Measurements from ENCODE around the gene LNP1.

The LNP1 gene

GRCh38 chr3:100480081-100480480 lies 78.7 kb downstream of the LNP1 start:
- peaks cover 10% of the 10 kb centered on the region for H3K27me3 ChIP-seq (ENCODE audit: low read depth, low read length)
- no peaks in the 10 kb centered on the region for H3K4me1 ChIP-seq (ENCODE audit: low read length)
- no peaks in the 10 kb centered on the region for H4K20me1 ChIP-seq (ENCODE audit: insufficient read depth, low read length)
- no peak overlapping the region for H3K9ac ChIP-seq (ENCODE audit: low read length)
- H3K9me3 ChIP-seq (ENCODE audit: insufficient read depth, low read length), result no peaks in the 10 kb centered on the region
- H3K4me3 ChIP-seq (ENCODE audit: low read length), result no peak overlapping the region
- no peak overlapping the region for H2AFZ ChIP-seq (ENCODE audit: low read depth, low read length)
- no peak overlapping the region for H3K4me2 ChIP-seq (ENCODE audit: low read length)
- H3K27ac ChIP-seq (ENCODE audit: low read length), result no peak overlapping the region
- TF ChIP-seq EZH2phosphoT487 (IDR thresholded peaks at IDR 0.05; ENCODE audit: low read depth), result no peak
- TF ChIP-seq, protein P1, sequence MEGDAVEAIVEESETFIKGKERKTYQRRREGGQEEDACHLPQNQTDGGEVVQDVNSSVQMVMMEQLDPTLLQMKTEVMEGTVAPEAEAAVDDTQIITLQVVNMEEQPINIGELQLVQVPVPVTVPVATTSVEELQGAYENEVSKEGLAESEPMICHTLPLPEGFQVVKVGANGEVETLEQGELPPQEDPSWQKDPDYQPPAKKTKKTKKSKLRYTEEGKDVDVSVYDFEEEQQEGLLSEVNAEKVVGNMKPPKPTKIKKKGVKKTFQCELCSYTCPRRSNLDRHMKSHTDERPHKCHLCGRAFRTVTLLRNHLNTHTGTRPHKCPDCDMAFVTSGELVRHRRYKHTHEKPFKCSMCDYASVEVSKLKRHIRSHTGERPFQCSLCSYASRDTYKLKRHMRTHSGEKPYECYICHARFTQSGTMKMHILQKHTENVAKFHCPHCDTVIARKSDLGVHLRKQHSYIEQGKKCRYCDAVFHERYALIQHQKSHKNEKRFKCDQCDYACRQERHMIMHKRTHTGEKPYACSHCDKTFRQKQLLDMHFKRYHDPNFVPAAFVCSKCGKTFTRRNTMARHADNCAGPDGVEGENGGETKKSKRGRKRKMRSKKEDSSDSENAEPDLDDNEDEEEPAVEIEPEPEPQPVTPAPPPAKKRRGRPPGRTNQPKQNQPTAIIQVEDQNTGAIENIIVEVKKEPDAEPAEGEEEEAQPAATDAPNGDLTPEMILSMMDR (IDR thresholded peaks at IDR 0.05; ENCODE audit: low read depth, low read length), result no peak
- H3K36me3 ChIP-seq (replicated peaks; ENCODE audit: low read depth, low read length), result no peaks in the 10 kb centered on the region
- no peaks in the 10 kb centered on the region for H3K79me2 ChIP-seq (ENCODE audit: low read length)

- no peak overlapping the region for H3K4me2 ChIP-seq (ENCODE audit: low read length)
- H3K27ac ChIP-seq (ENCODE audit: low read length), result no peak overlapping the region
- no peaks in the 10 kb centered on the region for H4K20me1 ChIP-seq (ENCODE audit: insufficient read depth, low read length)
- no peak overlapping the region for H3K4me3 ChIP-seq (ENCODE audit: low read length)
- H3K9ac ChIP-seq (ENCODE audit: low read length), result no peak overlapping the region
- peaks cover 10% of the 10 kb centered on the region for H3K27me3 ChIP-seq (ENCODE audit: low read depth, low read length)
- no peaks in the 10 kb centered on the region for H3K9me3 ChIP-seq (ENCODE audit: insufficient read depth, low read length)
- H3K36me3 ChIP-seq (replicated peaks; ENCODE audit: low read depth, low read length), result no peaks in the 10 kb centered on the region
- TF ChIP-seq, protein P1 (IDR thresholded peaks at IDR 0.05; ENCODE audit: low read depth, low read length), result no peak
- TF ChIP-seq EZH2phosphoT487 (IDR thresholded peaks at IDR 0.05; ENCODE audit: low read depth), result no peak
- no peaks in the 10 kb centered on the region for H3K4me1 ChIP-seq (ENCODE audit: low read length)
- no peak overlapping the region for H2AFZ ChIP-seq (ENCODE audit: low read depth, low read length)
- no peaks in the 10 kb centered on the region for H3K79me2 ChIP-seq (ENCODE audit: low read length)
Observed at GRCh38 chr3:100482176-100482575, 80.8 kb downstream of the LNP1 start.

DNA sequence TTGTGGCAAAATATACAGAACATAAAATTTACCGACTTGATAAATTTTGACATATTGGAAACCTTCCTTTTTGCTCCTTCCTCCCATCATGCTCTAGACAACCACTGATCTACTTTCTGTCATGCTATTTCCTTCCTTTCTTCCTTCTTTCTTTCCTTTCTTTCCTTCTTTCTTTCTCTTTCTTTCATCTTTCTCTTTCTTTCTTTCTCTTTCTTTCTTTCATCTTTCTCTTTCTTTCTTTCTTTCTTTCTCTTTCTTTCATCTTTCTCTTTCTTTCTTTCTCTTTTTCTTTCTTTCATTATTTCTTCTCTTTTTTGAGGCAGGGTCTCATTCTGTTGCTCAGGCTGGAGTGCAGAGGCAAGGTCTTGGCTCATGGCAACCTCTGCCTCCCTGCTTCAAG lies 82.2 kb downstream of the LNP1 start:
- Histone ChIP-seq H4K20me1 (ENCODE audit: insufficient read depth, low read length) (no peaks in the 10 kb centered on the region), H3K79me2 (ENCODE audit: low read length) (no peaks in the 10 kb centered on the region), H3K4me2 (ENCODE audit: low read length) (no peak overlapping the region), H2AFZ (ENCODE audit: low read depth, low read length) (no peak overlapping the region), H3K9me3 (ENCODE audit: insufficient read depth, low read length) (no peaks in the 10 kb centered on the region), H3K27ac (ENCODE audit: low read length) (no peak overlapping the region), H3K36me3 (replicated peaks; ENCODE audit: low read depth, low read length) (no peaks in the 10 kb centered on the region), H3K4me1 (ENCODE audit: low read length) (no peaks in the 10 kb centered on the region), H3K27me3 (ENCODE audit: low read depth, low read length) (peaks cover 10% of the 10 kb centered on the region), H3K4me3 (ENCODE audit: low read length) (no peak overlapping the region), H3K9ac (ENCODE audit: low read length) (no peak overlapping the region)
- no peak for TF ChIP-seq EZH2phosphoT487 (IDR thresholded peaks at IDR 0.05; ENCODE audit: low read depth)
- TF ChIP-seq, protein P1 (IDR thresholded peaks at IDR 0.05; ENCODE audit: low read depth, low read length), result no peak

DNA sequence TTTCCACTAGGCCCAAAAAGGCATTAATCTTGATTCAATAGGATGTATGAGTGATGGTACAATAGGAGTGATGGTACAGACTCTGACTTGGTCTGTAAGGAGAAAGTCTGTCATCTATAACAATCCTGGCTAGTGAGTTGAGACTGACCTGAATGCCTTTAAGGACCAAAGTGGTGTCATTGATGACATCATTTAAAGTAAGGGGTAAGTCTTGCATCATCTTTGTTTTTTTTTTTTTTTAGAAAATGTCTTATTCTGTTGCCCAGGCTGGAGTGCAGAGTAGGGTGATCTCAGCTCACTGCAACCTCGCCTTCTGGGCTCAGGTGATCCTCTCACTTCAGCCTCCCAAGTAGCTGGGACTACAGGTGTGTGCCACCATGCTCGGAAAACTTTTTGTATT lies 85.5 kb downstream of the LNP1 start:
- H3K4me3 ChIP-seq (ENCODE audit: low read length), result no peak overlapping the region
- no peak overlapping the region for H3K4me2 ChIP-seq (ENCODE audit: low read length)
- no peak overlapping the region for H3K9ac ChIP-seq (ENCODE audit: low read length)
- H3K4me1 ChIP-seq (ENCODE audit: low read length), result peaks cover 2% of the 10 kb centered on the region; the same call in 1 of the 2 replicates
- no peaks in the 10 kb centered on the region for H4K20me1 ChIP-seq (ENCODE audit: insufficient read depth, low read length)
- no peak overlapping the region for H3K27ac ChIP-seq (ENCODE audit: low read length)
- TF ChIP-seq EZH2phosphoT487 (IDR thresholded peaks at IDR 0.05; ENCODE audit: low read depth), result no peak
- TF ChIP-seq, protein P1 (IDR thresholded peaks at IDR 0.05; ENCODE audit: low read depth, low read length), result no peak
- H3K27me3 ChIP-seq (ENCODE audit: low read depth, low read length), result peaks cover 25% of the 10 kb centered on the region
- H3K36me3 ChIP-seq (replicated peaks; ENCODE audit: low read depth, low read length), result no peaks in the 10 kb centered on the region
- H2AFZ ChIP-seq (ENCODE audit: low read depth, low read length), result no peak overlapping the region
- no peaks in the 10 kb centered on the region for H3K9me3 ChIP-seq (ENCODE audit: insufficient read depth, low read length)
- H3K79me2 ChIP-seq (ENCODE audit: low read length), result no peaks in the 10 kb centered on the region
